ENCODE measurements around the gene CENPB. TPM values are rescaled to one million over a fixed set of nuclear protein-coding genes. Genes with fewer than 3 reads are reported as not detected.

The CENPB gene
- total RNA-seq, 5 donors from 2014 or later (not counting 1 experiment from before 2014, with no cell fraction given), result 37.0 to 79.0 (median 60.8) TPM

DNA sequence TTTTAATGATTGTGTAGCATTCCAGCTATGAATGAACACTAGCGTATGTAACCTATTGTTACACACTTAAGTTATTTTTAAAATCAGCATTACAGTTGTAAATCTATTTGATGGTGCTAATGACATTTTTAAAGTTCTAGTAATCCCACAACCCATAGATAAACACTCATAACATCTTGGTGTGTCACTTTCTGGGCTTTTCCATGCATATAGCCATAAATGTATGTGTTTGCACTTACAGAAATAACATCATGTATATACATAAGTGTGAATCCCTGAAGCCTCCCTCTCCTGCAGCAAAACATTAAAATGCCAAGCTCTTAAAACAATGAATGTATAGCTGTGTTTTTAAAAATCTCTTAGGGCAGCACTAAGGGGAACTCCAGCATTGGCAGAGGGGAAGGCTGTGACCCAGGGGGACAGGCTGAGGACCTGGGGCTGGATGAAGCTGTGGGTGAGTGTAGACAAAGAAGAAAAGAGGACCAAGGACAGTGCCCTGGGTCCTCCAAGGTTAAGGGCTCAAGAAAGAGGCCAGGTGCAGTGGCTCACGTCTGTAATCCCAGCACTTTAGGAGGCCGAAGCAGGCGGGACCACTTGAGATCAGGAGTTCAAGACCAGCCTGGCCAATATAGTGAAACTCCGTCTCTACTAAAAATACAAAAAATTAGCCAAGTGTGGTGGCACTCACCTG lies 929 bp upstream of the CENPB start:
- Mint-ChIP-seq H3K9me3 (no peaks in the 10 kb centered on the region), H3K4me1 (peaks cover 30 to 43% (median 36%) of the 10 kb centered on the region in 3 donors), H3K36me3 (peaks cover 4% of the 10 kb centered on the region), H3K27me3 (no peaks in the 10 kb centered on the region), H3K4me3 (peak overlapping the region; percentile 68 to 72 (median 70)), H3K27ac (peak overlapping the region; percentile 73 to 75)
- no peak for DNase-seq
- Histone ChIP-seq H3K9me3 (no peaks in the 10 kb centered on the region), H3K27me3 (replicated peaks in 1 of 2; ENCODE audit: control insufficient read depth in 2 of 2, extremely low read depth in 1 of 2, insufficient read depth in 2 of 2, low read length in 1 of 2) (no peaks in the 10 kb centered on the region), H3K36me3 (ENCODE audit: control insufficient read depth in 2 of 2, extremely low read depth in 1 of 2, insufficient read depth in 1 of 2, low read length in 1 of 2) (no peaks in the 10 kb centered on the region), H3K27ac (ENCODE audit: low read length) (peak overlapping the region; percentile 47), H3K4me1 (ENCODE audit: control insufficient read depth in 1 of 2, extremely low read depth in 1 of 2, insufficient read depth in 2 of 2, low read length in 2 of 2) (peaks cover 14 to 34% of the 10 kb centered on the region in 2 experiments), H3K4me3 (ENCODE audit: control insufficient read depth in 1 of 2, extremely low read depth in 1 of 2, low read length in 1 of 2) (peak overlapping the region in 1 of 2 donors; percentile 47)
- 93% methylated on average over 3 of the region's 5 CpGs for WGBS (ENCODE audit: insufficient coverage)
- CTCF ChIA-PET, result interaction anchor here in 1 of 2 donors (1.1 to 2.5 kb wide), 5 partner anchors 9 to 33 kb away, joined by 3 to 13 read pairs (median 6); partner anchors contain the start of genes ADISSP, AP5S1 and CDC25B
- no peak for ATAC-seq (replicated peaks in 1 of 4)
- POLR2A ChIA-PET, result interaction anchor here (0.5 to 0.6 kb wide), 3 partner anchors 24 to 63 kb away, joined by 3 to 7 read pairs (median 4); no protein-coding TSS in a partner anchor

DNA sequence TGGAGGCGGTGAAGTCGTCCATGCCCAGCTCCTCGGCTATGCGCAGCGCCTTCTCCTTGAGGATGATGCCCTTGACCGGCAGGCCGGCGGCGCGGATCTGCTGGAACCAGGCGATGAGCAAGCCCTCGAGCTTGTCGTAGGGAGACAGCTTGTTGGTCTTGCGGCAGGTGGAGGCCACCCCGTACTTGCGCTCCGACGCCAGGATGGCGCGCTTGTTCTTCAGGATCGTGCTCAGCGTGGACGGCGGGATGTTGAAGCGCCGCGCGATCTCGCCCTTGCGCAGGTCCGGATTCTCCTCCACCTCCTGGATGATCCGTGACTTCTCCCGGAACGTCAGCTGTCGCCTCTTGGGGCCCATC lies 435 bp downstream of the CENPB start:
- no peaks in the 10 kb centered on the region for H3K9me3 Mint-ChIP-seq
- DNase-seq (peak in 24 of 35 experiments; percentile 20 to 64 (median 40)), ATAC-seq (replicated peaks in 1 of 4) (peak; percentile 27 to 45 (median 38))
- H3K27me3 Mint-ChIP-seq, result no peaks in the 10 kb centered on the region
- 10% methylated on average over 35 of the region's 35 CpGs for WGBS (ENCODE audit: insufficient coverage)
- CTCF ChIA-PET, result interaction anchor here (1.0 to 2.5 kb wide), 7 partner anchors 10 to 69 kb away, joined by 3 to 13 read pairs (median 3); partner anchors contain the start of genes ADISSP (in 1 of the 2), AP5S1 (in 1 of the 2) and CDC25B (in 1 of the 2)
- Histone ChIP-seq H3K4me3 (ENCODE audit: control insufficient read depth in 1 of 2, extremely low read depth in 1 of 2, low read length in 1 of 2) (peak overlapping the region; percentile 54 to 57), H3K4me1 (ENCODE audit: control insufficient read depth in 1 of 2, extremely low read depth in 1 of 2, insufficient read depth in 2 of 2, low read length in 2 of 2) (peaks cover 14 to 40% of the 10 kb centered on the region in 2 experiments), H3K27me3 (replicated peaks in 1 of 2; ENCODE audit: control insufficient read depth in 2 of 2, extremely low read depth in 1 of 2, insufficient read depth in 2 of 2, low read length in 1 of 2) (no peaks in the 10 kb centered on the region), H3K27ac (ENCODE audit: low read length) (peak overlapping the region; percentile 76), H3K36me3 (ENCODE audit: control insufficient read depth in 2 of 2, extremely low read depth in 1 of 2, insufficient read depth in 1 of 2, low read length in 1 of 2) (no peaks in the 10 kb centered on the region), H3K9me3 (no peaks in the 10 kb centered on the region)
- peaks cover 4% of the 10 kb centered on the region for H3K36me3 Mint-ChIP-seq
- peaks cover 39 to 53% (median 48%) of the 10 kb centered on the region in 3 donors for H3K4me1 Mint-ChIP-seq
- peak overlapping the region; percentile 70 to 86 (median 75) for H3K4me3 Mint-ChIP-seq
- POLR2A ChIA-PET, result no interaction called here
- H3K27ac Mint-ChIP-seq, result peak overlapping the region; percentile 80 to 86

DNA sequence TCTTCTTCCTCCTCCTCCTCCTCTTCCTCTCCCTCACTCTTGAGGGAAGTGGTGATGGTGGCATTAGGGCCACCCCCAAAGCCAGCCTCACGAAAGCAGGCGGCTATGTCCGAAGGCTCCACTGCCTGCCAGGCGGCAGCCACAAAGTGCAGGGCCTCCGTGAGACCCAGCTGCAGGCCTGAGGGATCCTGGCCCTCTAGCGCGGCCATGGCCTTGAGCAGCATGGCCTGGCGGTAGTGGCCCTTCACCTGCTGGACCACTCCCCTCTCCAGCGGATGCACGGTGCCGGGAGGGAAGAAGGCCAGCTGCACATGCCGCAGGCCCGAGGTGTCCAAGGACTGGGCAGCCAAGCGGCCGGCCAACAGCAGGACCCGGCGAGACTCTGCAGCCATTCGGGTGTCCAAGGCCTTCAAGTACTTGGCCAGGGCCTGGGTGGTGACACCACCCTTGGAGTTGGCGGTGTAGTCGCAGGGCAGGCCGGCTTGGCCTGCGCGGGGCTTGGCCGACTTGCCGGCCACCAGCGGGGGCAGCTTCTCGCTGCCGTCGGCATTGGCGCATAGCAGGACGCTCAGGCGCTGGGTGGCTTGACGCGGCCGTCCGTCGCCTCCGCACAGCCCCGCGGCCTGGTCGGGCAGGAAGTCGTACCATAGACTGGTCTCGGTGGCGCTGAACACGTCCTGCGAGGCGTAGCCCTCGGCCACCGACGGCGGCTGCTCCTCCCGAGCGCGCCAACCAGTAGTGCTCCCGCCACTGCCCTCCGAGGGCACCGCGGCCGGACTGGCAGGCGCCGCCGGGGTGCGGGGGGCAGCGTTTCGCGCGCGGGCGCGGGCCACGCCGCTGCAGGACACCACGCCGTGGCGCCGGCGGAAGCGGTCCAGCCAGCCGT lies 1.1 kb downstream of the CENPB start:
- Mint-ChIP-seq H3K4me3 (peak overlapping the region; percentile 21 to 86 (median 70)), H3K27me3 (no peaks in the 10 kb centered on the region), H3K4me1 (peaks cover 45 to 56% (median 55%) of the 10 kb centered on the region in 3 donors), H3K27ac (peak overlapping the region in 1 of 2 donors; percentile 26), H3K36me3 (peaks cover 4% of the 10 kb centered on the region), H3K9me3 (no peaks in the 10 kb centered on the region)
- POLR2A ChIA-PET, result no interaction called here
- no peaks in the 10 kb centered on the region for H3K9me3 ChIP-seq
- ATAC-seq (replicated peaks in 1 of 4) (no peak), DNase-seq (no peak)
- H3K27me3 ChIP-seq (replicated peaks in 1 of 2; ENCODE audit: control insufficient read depth in 2 of 2, extremely low read depth in 1 of 2, insufficient read depth in 2 of 2, low read length in 1 of 2), result no peaks in the 10 kb centered on the region
- CTCF ChIA-PET, result interaction anchor here (1.0 to 2.5 kb wide), 6 partner anchors 10 to 69 kb away, joined by 3 to 13 read pairs (median 3); partner anchors contain the start of genes ADISSP (in 1 of the 2) and AP5S1 (in 1 of the 2)
- H3K36me3 ChIP-seq (ENCODE audit: control insufficient read depth in 2 of 2, extremely low read depth in 1 of 2, insufficient read depth in 1 of 2, low read length in 1 of 2), result no peaks in the 10 kb centered on the region
- peaks cover 14 to 45% of the 10 kb centered on the region in 2 experiments for H3K4me1 ChIP-seq (ENCODE audit: control insufficient read depth in 1 of 2, extremely low read depth in 1 of 2, insufficient read depth in 2 of 2, low read length in 2 of 2)
- 77% methylated on average over 77 of the region's 79 CpGs for WGBS (ENCODE audit: insufficient coverage)
- peak overlapping the region; percentile 54 to 57 for H3K4me3 ChIP-seq (ENCODE audit: control insufficient read depth in 1 of 2, extremely low read depth in 1 of 2, low read length in 1 of 2)
- peak overlapping the region; percentile 76 for H3K27ac ChIP-seq (ENCODE audit: low read length)

DNA sequence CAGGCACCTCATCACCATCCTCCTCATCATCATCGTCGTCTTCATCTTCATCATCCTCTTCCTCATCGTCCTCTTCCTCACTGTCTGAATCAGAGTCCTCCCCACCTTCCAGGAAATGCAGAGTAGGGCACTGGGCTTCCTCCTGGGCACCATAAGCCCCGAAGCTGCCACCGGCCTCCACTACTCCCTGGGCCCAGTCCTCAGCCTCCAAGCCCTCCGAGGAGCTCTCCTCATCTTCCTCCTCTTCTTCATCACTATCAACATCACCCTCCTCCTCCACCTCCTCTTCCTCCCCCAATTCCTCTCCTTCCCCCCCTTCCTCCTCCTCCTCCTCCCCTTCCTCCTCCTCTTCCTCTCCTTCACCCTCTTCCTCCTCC lies 1.7 kb downstream of the CENPB start:
- Mint-ChIP-seq H3K36me3 (peaks cover 4% of the 10 kb centered on the region), H3K4me1 (peaks cover 46 to 57% (median 56%) of the 10 kb centered on the region in 3 donors), H3K27ac (peak overlapping the region; percentile 26 to 81), H3K4me3 (peak overlapping the region; percentile 3 to 70 (median 47)), H3K9me3 (no peaks in the 10 kb centered on the region), H3K27me3 (no peaks in the 10 kb centered on the region)
- CTCF ChIA-PET, result no interaction called here
- Histone ChIP-seq H3K9me3 (no peaks in the 10 kb centered on the region), H3K4me3 (ENCODE audit: control insufficient read depth in 1 of 2, extremely low read depth in 1 of 2, low read length in 1 of 2) (no peak overlapping the region), H3K27ac (ENCODE audit: low read length) (no peak overlapping the region), H3K36me3 (ENCODE audit: control insufficient read depth in 2 of 2, extremely low read depth in 1 of 2, insufficient read depth in 1 of 2, low read length in 1 of 2) (no peaks in the 10 kb centered on the region), H3K27me3 (replicated peaks in 1 of 2; ENCODE audit: control insufficient read depth in 2 of 2, extremely low read depth in 1 of 2, insufficient read depth in 2 of 2, low read length in 1 of 2) (no peaks in the 10 kb centered on the region), H3K4me1 (ENCODE audit: control insufficient read depth in 1 of 2, extremely low read depth in 1 of 2, insufficient read depth in 2 of 2, low read length in 2 of 2) (peaks cover 14 to 45% of the 10 kb centered on the region in 2 experiments)
- DNase-seq (no peak), ATAC-seq (replicated peaks in 1 of 4) (no peak)
- WGBS (ENCODE audit: insufficient coverage), result 88% methylated on average over 5 of the region's 6 CpGs
- POLR2A ChIA-PET, result no interaction called here

DNA sequence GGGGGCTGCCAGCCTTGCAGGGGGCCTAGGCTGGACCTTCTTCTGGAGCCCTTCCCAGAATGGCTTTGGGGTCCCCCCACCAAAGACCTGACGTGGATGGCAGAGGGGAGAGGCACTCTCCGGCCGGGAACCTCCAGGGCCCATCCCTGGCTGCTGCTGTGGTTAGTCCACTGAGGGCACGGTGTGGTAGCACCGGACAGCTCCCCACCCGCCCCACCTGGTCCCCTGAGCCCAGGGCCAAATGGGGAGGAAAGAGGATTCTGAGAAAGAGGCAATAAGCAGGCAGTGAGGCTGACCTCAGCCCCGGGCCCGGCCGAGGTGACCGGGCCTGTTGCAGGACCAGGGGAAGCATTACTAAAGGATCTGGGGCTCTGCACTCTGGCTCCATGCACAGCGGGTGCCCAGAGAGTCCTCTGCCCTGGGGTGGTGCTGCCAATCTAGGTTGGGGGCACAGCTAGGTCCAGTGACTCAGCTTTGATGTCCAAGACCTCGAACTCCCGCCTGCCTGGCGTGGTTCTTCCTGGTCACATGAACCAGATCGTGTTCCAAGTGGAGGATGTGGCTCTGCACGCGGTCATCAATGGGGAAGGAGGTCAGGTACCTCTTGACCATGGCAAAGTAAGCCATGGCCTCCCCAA lies 2.2 kb downstream of the CENPB start:
- Histone ChIP-seq H3K9me3 (no peaks in the 10 kb centered on the region), H3K4me1 (ENCODE audit: control insufficient read depth in 1 of 2, extremely low read depth in 1 of 2, insufficient read depth in 2 of 2, low read length in 2 of 2) (peaks cover 14 to 45% of the 10 kb centered on the region in 2 experiments), H3K4me3 (ENCODE audit: control insufficient read depth in 1 of 2, extremely low read depth in 1 of 2, low read length in 1 of 2) (no peak overlapping the region), H3K27me3 (replicated peaks in 1 of 2; ENCODE audit: control insufficient read depth in 2 of 2, extremely low read depth in 1 of 2, insufficient read depth in 2 of 2, low read length in 1 of 2) (peaks cover 1% of the 10 kb centered on the region in 2 experiments), H3K27ac (ENCODE audit: low read length) (no peak overlapping the region), H3K36me3 (ENCODE audit: control insufficient read depth in 2 of 2, extremely low read depth in 1 of 2, insufficient read depth in 1 of 2, low read length in 1 of 2) (no peaks in the 10 kb centered on the region)
- 94% methylated on average over 17 of the region's 17 CpGs for WGBS (ENCODE audit: insufficient coverage)
- POLR2A ChIA-PET, result no interaction called here
- Mint-ChIP-seq H3K36me3 (peaks cover 4% of the 10 kb centered on the region), H3K4me3 (peak overlapping the region; percentile 3 to 70 (median 47)), H3K9me3 (no peaks in the 10 kb centered on the region), H3K27me3 (peaks cover 2 to 4% of the 10 kb centered on the region in 2 donors), H3K27ac (peak overlapping the region in 1 of 2 donors; percentile 81), H3K4me1 (peaks cover 46 to 61% (median 56%) of the 10 kb centered on the region in 3 donors)
- CTCF ChIA-PET, result no interaction called here
- ATAC-seq (replicated peaks in 1 of 4) (no peak), DNase-seq (no peak)
